ENCODE measurements around the gene FRYL.
"Not testable (repeated sequence)": the region's sequence is repeated elsewhere in the genome, so short reads cannot be mapped to it uniquely, and the experiment has no call there.

FRYL gene

GRCh38 chr4:48779998-48780864, at the start of gene FRYL:
TSS of gene FRYL (minus strand) at chr4:48780279. CDS start at chr4:48634410, 145,869 bp downstream.
- Mint-ChIP-seq H3K9me3 (no peaks in the 10 kb centered on the region), H3K36me3 (ENCODE audit: low read depth) (no peaks in the 10 kb centered on the region), H3K27ac (peak within 1 kb of the TSS; percentile 89), H3K4me3 (peak within 1 kb of the TSS; percentile 96), H3K4me1 (ENCODE audit: low read depth) (peaks cover 30% of the 10 kb centered on the region), H3K27me3 (ENCODE audit: low read depth) (no peaks in the 10 kb centered on the region)

GRCh38 chr4:48827622-48828021, 47.5 kb upstream of the FRYL start:
- Mint-ChIP-seq H3K4me3 (no peak overlapping the region), H3K36me3 (ENCODE audit: low read depth) (peaks cover 7% of the 10 kb centered on the region), H3K4me1 (ENCODE audit: low read depth) (peaks cover 18% of the 10 kb centered on the region), H3K9me3 (no peaks in the 10 kb centered on the region), H3K27me3 (ENCODE audit: low read depth) (peaks cover 3% of the 10 kb centered on the region), H3K27ac (no peak overlapping the region)

GRCh38 chr4:48821431-48821830, 41.4 kb upstream of the FRYL start:
- H3K27me3 Mint-ChIP-seq (ENCODE audit: low read depth), result peaks cover 16% of the 10 kb centered on the region
- not testable (repeated sequence) for H3K27ac Mint-ChIP-seq; H3K4me3 Mint-ChIP-seq; H3K36me3 Mint-ChIP-seq (ENCODE audit: low read depth); H3K4me1 Mint-ChIP-seq (ENCODE audit: low read depth); H3K9me3 Mint-ChIP-seq

GRCh38 chr4:48816971-48817370, 36.9 kb upstream of the FRYL start:
- Mint-ChIP-seq H3K4me1 (ENCODE audit: low read depth) (peaks cover 4% of the 10 kb centered on the region), H3K27ac (no peak overlapping the region), H3K27me3 (ENCODE audit: low read depth) (peaks cover 19% of the 10 kb centered on the region)

GRCh38 chr4:48816297-48816696, 36.2 kb upstream of the FRYL start:
- not testable (repeated sequence) for H3K27ac Mint-ChIP-seq; H3K9me3 Mint-ChIP-seq; H3K4me1 Mint-ChIP-seq (ENCODE audit: low read depth); H3K4me3 Mint-ChIP-seq; H3K36me3 Mint-ChIP-seq (ENCODE audit: low read depth)
- peaks cover 19% of the 10 kb centered on the region for H3K27me3 Mint-ChIP-seq (ENCODE audit: low read depth)

More at GRCh38 chr4:48816971-48817370, 36.9 kb upstream of the FRYL start:
- no peak overlapping the region for H3K4me3 Mint-ChIP-seq
- H3K9me3 Mint-ChIP-seq, result peaks cover 4% of the 10 kb centered on the region
- H3K36me3 Mint-ChIP-seq (ENCODE audit: low read depth), result no peaks in the 10 kb centered on the region

GRCh38 chr4:48815483-48815882, 35.4 kb upstream of the FRYL start:
- no peak overlapping the region for H3K27ac Mint-ChIP-seq
- H3K36me3 Mint-ChIP-seq (ENCODE audit: low read depth), result no peaks in the 10 kb centered on the region
- H3K4me3 Mint-ChIP-seq, result no peak overlapping the region
- peaks cover 9% of the 10 kb centered on the region for H3K4me1 Mint-ChIP-seq (ENCODE audit: low read depth)
- H3K9me3 Mint-ChIP-seq, result peaks cover 4% of the 10 kb centered on the region
- H3K27me3 Mint-ChIP-seq (ENCODE audit: low read depth), result peaks cover 16% of the 10 kb centered on the region

GRCh38 chr4:48813964-48814363, 33.9 kb upstream of the FRYL start:
- no peaks in the 10 kb centered on the region for H3K9me3 Mint-ChIP-seq
- H3K27ac Mint-ChIP-seq, result no peak overlapping the region
- no peaks in the 10 kb centered on the region for H3K36me3 Mint-ChIP-seq (ENCODE audit: low read depth)
- H3K4me1 Mint-ChIP-seq (ENCODE audit: low read depth), result peaks cover 9% of the 10 kb centered on the region
- peaks cover 8% of the 10 kb centered on the region for H3K27me3 Mint-ChIP-seq (ENCODE audit: low read depth)
- no peak overlapping the region for H3K4me3 Mint-ChIP-seq

GRCh38 chr4:48812866-48813265, 32.8 kb upstream of the FRYL start:
- Mint-ChIP-seq H3K4me1 (ENCODE audit: low read depth) (peaks cover 12% of the 10 kb centered on the region), H3K27ac (no peak overlapping the region), H3K36me3 (ENCODE audit: low read depth) (no peaks in the 10 kb centered on the region), H3K4me3 (no peak overlapping the region), H3K9me3 (no peaks in the 10 kb centered on the region), H3K27me3 (ENCODE audit: low read depth) (peaks cover 4% of the 10 kb centered on the region)

GRCh38 chr4:48804584-48805301, 24.7 kb upstream of the FRYL start:
- H3K27ac Mint-ChIP-seq, result no peak overlapping the region
- no peaks in the 10 kb centered on the region for H3K27me3 Mint-ChIP-seq (ENCODE audit: low read depth)
- H3K36me3 Mint-ChIP-seq (ENCODE audit: low read depth), result no peaks in the 10 kb centered on the region

GRCh38 chr4:48801016-48801715, 21.1 kb upstream of the FRYL start:
- Mint-ChIP-seq H3K36me3 (ENCODE audit: low read depth) (no peaks in the 10 kb centered on the region), H3K27ac (no peak overlapping the region), H3K27me3 (ENCODE audit: low read depth) (no peaks in the 10 kb centered on the region), H3K9me3 (no peaks in the 10 kb centered on the region), H3K4me1 (ENCODE audit: low read depth) (no peaks in the 10 kb centered on the region), H3K4me3 (no peak overlapping the region)

More at GRCh38 chr4:48804584-48805301, 24.7 kb upstream of the FRYL start:
- H3K9me3 Mint-ChIP-seq, result no peaks in the 10 kb centered on the region
- H3K4me3 Mint-ChIP-seq, result no peak overlapping the region
- H3K4me1 Mint-ChIP-seq (ENCODE audit: low read depth), result peaks cover 3% of the 10 kb centered on the region

GRCh38 chr4:48800155-48800554, 20.1 kb upstream of the FRYL start:
- not testable (repeated sequence) for H3K4me3 Mint-ChIP-seq; H3K9me3 Mint-ChIP-seq; H3K27ac Mint-ChIP-seq; H3K4me1 Mint-ChIP-seq (ENCODE audit: low read depth); H3K27me3 Mint-ChIP-seq (ENCODE audit: low read depth); H3K36me3 Mint-ChIP-seq (ENCODE audit: low read depth)

- H3K9me3 Mint-ChIP-seq, result no peaks in the 10 kb centered on the region
- H3K4me3 Mint-ChIP-seq, result no peak overlapping the region
- H3K4me1 Mint-ChIP-seq (ENCODE audit: low read depth), result no peaks in the 10 kb centered on the region
- H3K27me3 Mint-ChIP-seq (ENCODE audit: low read depth), result no peaks in the 10 kb centered on the region
- H3K27ac Mint-ChIP-seq, result no peak overlapping the region
- no peaks in the 10 kb centered on the region for H3K36me3 Mint-ChIP-seq (ENCODE audit: low read depth)
Observed at GRCh38 chr4:48799157-48799556, 19.1 kb upstream of the FRYL start.

GRCh38 chr4:48798117-48798516, 18.0 kb upstream of the FRYL start:
- no peak overlapping the region for H3K4me3 Mint-ChIP-seq
- H3K9me3 Mint-ChIP-seq, result no peaks in the 10 kb centered on the region
- H3K27ac Mint-ChIP-seq, result no peak overlapping the region
- no peaks in the 10 kb centered on the region for H3K4me1 Mint-ChIP-seq (ENCODE audit: low read depth)
- H3K36me3 Mint-ChIP-seq (ENCODE audit: low read depth), result no peaks in the 10 kb centered on the region
- H3K27me3 Mint-ChIP-seq (ENCODE audit: low read depth), result no peaks in the 10 kb centered on the region

GRCh38 chr4:48796927-48797679, 17.0 kb upstream of the FRYL start:
- Mint-ChIP-seq H3K4me1 (ENCODE audit: low read depth) (no peaks in the 10 kb centered on the region), H3K4me3 (no peak overlapping the region), H3K9me3 (no peaks in the 10 kb centered on the region), H3K36me3 (ENCODE audit: low read depth) (no peaks in the 10 kb centered on the region), H3K27me3 (ENCODE audit: low read depth) (no peaks in the 10 kb centered on the region), H3K27ac (no peak overlapping the region)
